Stimulated activated naive CD8-positive, alpha-beta T cell treated with anti-CD3 and anti-CD28 coated beads, Interleukin-15, amount 100 ng/mL, for 72 hours (primary cell): Measurements from ENCODE around the gene PNMA8B.

Experiments used
- ATAC-seq: fragments of 150-1000 bp; cut with Tn5 transposase; 2 replicates; pipeline ENCODE4 v1.10.0; 2021; ENCODE audit warnings: mild to moderate bottlenecking, moderate library complexity
- DNase-seq, 2 donors: peaks; one replicate each; pipeline ENCODE4 v3.0.0; 2021 to 2022
- H3K27ac Mint-ChIP-seq, 2 donors: one replicate each; pipeline ENCODE4 v1.8.0; 2022; ENCODE audit warnings: mild to moderate bottlenecking in 2 of 2, mixed read lengths in 2 of 2, moderate library complexity in 2 of 2
- H3K27me3 Mint-ChIP-seq: one replicate; pipeline ENCODE4 v1.8.0; 2022; ENCODE audit warnings: mixed read lengths
- H3K4me1 Mint-ChIP-seq: one replicate; pipeline ENCODE4 v1.8.0; 2022; ENCODE audit warnings: mild to moderate bottlenecking, mixed read lengths
- H3K4me3 Mint-ChIP-seq, 2 donors: one replicate each; pipeline ENCODE4 v1.8.0; 2022; ENCODE audit warnings: mild to moderate bottlenecking in 2 of 2, mixed read lengths in 2 of 2, moderate library complexity in 1 of 2
- H3K9me3 Mint-ChIP-seq, 2 donors: one replicate each; pipeline ENCODE4 v1.8.0; 2022; ENCODE audit warnings: mixed read lengths in 2 of 2

Gene PNMA8B

GRCh38 chr19:46460055-46460454 is 35.6 kb downstream of the PNMA8B start:
- ATAC-seq (no peak), DNase-seq (no peak)
- H3K27me3 Mint-ChIP-seq, result peaks cover 46% of the 10 kb centered on the region
- no peak overlapping the region for H3K27ac Mint-ChIP-seq
- no peaks in the 10 kb centered on the region for H3K4me1 Mint-ChIP-seq
- H3K9me3 Mint-ChIP-seq, result no peaks in the 10 kb centered on the region
- H3K4me3 Mint-ChIP-seq, result no peak overlapping the region

GRCh38 chr19:46456930-46457329 is 38.7 kb downstream of the PNMA8B start:
- peaks cover 41% of the 10 kb centered on the region for H3K27me3 Mint-ChIP-seq
- no peak for ATAC-seq

DNA sequence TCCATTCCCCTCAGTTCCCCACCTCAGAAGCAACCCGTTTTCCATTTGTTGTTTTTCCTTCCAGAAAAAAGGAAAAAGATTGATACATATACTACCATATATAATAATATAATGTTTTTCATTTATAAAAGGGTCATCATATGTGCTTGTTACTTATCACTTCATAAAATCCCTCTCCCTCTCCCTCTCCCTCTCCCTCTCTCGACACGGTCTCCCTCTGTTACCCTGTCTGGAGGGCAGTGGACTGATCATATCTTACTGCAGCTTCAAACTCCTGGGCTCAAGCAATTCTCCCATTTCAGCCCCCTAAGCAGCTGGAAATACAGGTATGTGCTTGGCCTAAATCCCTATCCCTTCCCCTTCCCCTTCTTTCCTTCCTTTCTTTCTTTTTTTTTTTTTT is 41.4 kb downstream of the PNMA8B start:
- H3K27ac Mint-ChIP-seq, result no peak overlapping the region
- peaks cover 7% of the 10 kb centered on the region in 2 donors for H3K9me3 Mint-ChIP-seq
- no peak for ATAC-seq
- H3K27me3 Mint-ChIP-seq, result peaks cover 51% of the 10 kb centered on the region
- DNase-seq, result no peak
- no peaks in the 10 kb centered on the region for H3K4me1 Mint-ChIP-seq
- no peak overlapping the region for H3K4me3 Mint-ChIP-seq

More at GRCh38 chr19:46456930-46457329, 38.7 kb downstream of the PNMA8B start:
- DNase-seq, result no peak
- Mint-ChIP-seq H3K4me1 (no peaks in the 10 kb centered on the region), H3K4me3 (no peak overlapping the region), H3K9me3 (no peaks in the 10 kb centered on the region), H3K27ac (no peak overlapping the region)

GRCh38 chr19:46453661-46454060 is 42.0 kb downstream of the PNMA8B start:
- Mint-ChIP-seq H3K27me3 (peaks cover 51% of the 10 kb centered on the region), H3K9me3 (peaks cover 7 to 9% of the 10 kb centered on the region in 2 donors), H3K4me3 (no peak overlapping the region), H3K27ac (no peak overlapping the region), H3K4me1 (no peaks in the 10 kb centered on the region)
- no peak for ATAC-seq
- DNase-seq, result no peak

DNA sequence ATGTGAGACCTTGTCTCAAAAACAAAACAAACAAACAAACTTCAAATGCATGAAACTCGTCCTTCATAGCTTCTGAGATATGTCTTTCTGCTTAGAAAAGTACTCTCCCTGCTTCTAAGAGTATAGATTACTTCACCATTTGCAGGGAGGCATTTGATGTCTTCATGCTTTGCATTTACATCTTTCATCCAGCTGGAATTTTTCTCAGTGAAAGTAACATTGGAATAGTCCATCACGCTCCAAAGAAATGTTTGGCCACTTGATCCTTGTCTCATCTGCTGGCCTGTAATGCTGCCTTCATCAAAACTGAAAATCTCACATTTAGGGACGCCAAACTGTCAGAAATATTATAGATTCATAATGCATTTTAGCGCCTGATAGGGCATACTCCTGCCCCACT is 43.5 kb downstream of the PNMA8B start:
- Mint-ChIP-seq H3K9me3 (peaks cover 7 to 9% of the 10 kb centered on the region in 2 donors), H3K27me3 (peaks cover 54% of the 10 kb centered on the region), H3K4me1 (no peaks in the 10 kb centered on the region), H3K27ac (no peak overlapping the region), H3K4me3 (no peak overlapping the region)
- ATAC-seq, result no peak
- DNase-seq, result no peak

- ATAC-seq, result no peak
- no peak overlapping the region for H3K27ac Mint-ChIP-seq
- H3K4me3 Mint-ChIP-seq, result no peak overlapping the region
- peaks cover 47% of the 10 kb centered on the region for H3K27me3 Mint-ChIP-seq
- DNase-seq, result no peak
- no peaks in the 10 kb centered on the region for H3K4me1 Mint-ChIP-seq
- H3K9me3 Mint-ChIP-seq, result peaks cover 7 to 9% of the 10 kb centered on the region in 2 donors
These were observed 44.3 kb downstream of the PNMA8B start for GRCh38 chr19:46451352-46451751.

- no peak for DNase-seq
- H3K4me3 Mint-ChIP-seq, result no peak overlapping the region
- peaks cover 41% of the 10 kb centered on the region for H3K27me3 Mint-ChIP-seq
- peaks cover 7 to 9% of the 10 kb centered on the region in 2 donors for H3K9me3 Mint-ChIP-seq
- no peak for ATAC-seq
- H3K4me1 Mint-ChIP-seq, result no peaks in the 10 kb centered on the region
- H3K27ac Mint-ChIP-seq, result no peak overlapping the region
These were observed 44.9 kb downstream of the PNMA8B start for GRCh38 chr19:46450737-46451136.

DNA sequence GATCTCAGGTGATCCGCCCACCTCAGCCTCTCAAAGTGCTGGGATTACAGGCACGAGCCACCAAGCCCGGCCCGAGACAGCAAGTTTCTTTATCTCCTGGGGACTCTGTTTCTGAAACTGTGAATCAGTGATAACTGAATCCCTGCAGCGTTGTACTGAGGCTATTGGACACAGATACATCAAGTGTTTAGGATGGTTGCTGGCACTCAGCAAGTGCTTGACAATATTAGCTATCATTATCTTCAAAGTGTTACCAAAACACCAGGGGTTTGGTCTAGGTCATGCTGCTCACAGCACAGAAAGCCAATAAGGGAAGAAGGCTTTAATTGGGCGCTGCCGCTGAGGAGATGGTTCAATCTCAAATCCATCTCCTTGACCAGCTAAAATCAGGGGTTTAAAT is 46.4 kb downstream of the PNMA8B start:
- H3K9me3 Mint-ChIP-seq, result peaks cover 7 to 9% of the 10 kb centered on the region in 2 donors
- ATAC-seq (no peak), DNase-seq (no peak)
- no peaks in the 10 kb centered on the region for H3K4me1 Mint-ChIP-seq
- H3K27me3 Mint-ChIP-seq, result peaks cover 26% of the 10 kb centered on the region
- H3K4me3 Mint-ChIP-seq, result no peak overlapping the region
- no peak overlapping the region for H3K27ac Mint-ChIP-seq

- Mint-ChIP-seq H3K4me3 (no peak overlapping the region), H3K27ac (no peak overlapping the region), H3K27me3 (peaks cover 26% of the 10 kb centered on the region)
These were observed 47.1 kb downstream of the PNMA8B start for GRCh38 chr19:46448601-46449000.

DNA sequence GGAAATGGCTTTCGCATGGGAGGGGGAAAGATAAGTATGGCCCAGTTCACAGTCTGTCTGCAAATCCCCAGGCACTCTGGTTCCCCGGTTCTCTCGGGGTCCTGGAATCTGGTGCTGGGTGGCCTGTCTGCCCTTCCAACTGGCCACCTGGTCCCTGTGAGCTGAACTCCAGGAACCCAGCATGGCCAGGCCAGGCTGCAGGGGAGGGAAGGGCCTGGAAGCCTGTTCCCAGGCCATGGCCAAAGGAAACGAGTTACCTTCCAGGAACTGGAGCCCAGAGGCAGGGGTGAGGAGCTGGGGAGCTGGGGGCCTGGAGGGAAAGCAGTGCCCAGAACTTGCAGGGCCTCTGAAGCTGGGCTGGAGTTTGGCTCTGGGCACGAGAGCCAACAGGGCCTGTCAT is 47.8 kb downstream of the PNMA8B start:
- Mint-ChIP-seq H3K27me3 (peaks cover 26% of the 10 kb centered on the region), H3K4me3 (no peak overlapping the region), H3K4me1 (no peaks in the 10 kb centered on the region), H3K9me3 (peaks cover 7 to 9% of the 10 kb centered on the region in 2 donors), H3K27ac (no peak overlapping the region)
- ATAC-seq (no peak), DNase-seq (no peak)

More at GRCh38 chr19:46448601-46449000, 47.1 kb downstream of the PNMA8B start:
- no peak for ATAC-seq
- no peak for DNase-seq
- Mint-ChIP-seq H3K9me3 (peaks cover 7 to 9% of the 10 kb centered on the region in 2 donors), H3K4me1 (no peaks in the 10 kb centered on the region)

DNA sequence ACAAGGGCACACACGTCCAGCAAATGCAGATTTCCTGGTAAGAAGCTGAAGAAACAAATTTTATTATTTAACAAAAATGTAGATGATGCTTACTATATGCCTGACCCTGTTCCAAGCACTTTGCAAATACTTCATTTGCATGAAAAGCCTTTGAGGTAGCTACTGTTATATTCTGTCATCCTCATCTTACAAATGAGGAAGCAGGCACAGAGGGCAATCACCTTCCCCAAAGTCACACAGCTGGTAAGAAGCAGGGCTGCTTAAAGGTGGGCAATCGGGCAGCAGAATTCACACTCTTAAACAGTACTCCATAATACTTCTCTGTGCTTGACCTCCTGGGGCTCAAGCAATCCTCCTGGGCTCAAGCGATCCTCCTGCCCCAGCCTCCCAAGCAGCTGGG is 48.7 kb downstream of the PNMA8B start:
- DNase-seq (no peak), ATAC-seq (no peak)
- Mint-ChIP-seq H3K27ac (no peak overlapping the region), H3K4me1 (no peaks in the 10 kb centered on the region), H3K27me3 (peaks cover 24% of the 10 kb centered on the region), H3K9me3 (peaks cover 7 to 9% of the 10 kb centered on the region in 2 donors), H3K4me3 (no peak overlapping the region)

DNA sequence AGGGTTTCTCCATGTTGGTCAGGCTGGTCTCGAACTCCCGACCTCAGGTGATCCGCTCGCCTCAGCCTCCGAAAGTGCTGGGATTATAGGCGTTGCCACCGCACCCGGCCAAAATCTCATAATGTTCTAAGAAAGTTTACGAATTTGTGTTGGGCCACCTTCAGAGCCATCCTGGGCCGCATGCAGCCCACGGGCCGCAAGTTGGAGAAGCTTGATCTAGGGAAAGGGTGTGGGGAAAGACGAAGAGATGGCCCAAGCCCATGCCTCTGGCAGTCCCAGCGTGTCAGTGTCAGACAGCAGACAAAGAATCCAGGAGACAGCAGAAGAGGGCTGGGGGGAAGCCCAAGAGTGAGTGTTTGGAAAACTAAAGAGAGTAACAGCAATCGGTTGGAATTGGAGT is 49.6 kb downstream of the PNMA8B start:
- H3K4me1 Mint-ChIP-seq, result no peaks in the 10 kb centered on the region
- H3K27me3 Mint-ChIP-seq, result peaks cover 14% of the 10 kb centered on the region
- peaks cover 7 to 9% of the 10 kb centered on the region in 2 donors for H3K9me3 Mint-ChIP-seq
- ATAC-seq (no peak), DNase-seq (no peak)
- H3K27ac Mint-ChIP-seq, result no peak overlapping the region
- H3K4me3 Mint-ChIP-seq, result no peak overlapping the region

GRCh38 chr19:46442808-46443450 is 52.7 kb downstream of the PNMA8B start:
- Mint-ChIP-seq H3K9me3 (no peaks in the 10 kb centered on the region), H3K4me1 (no peaks in the 10 kb centered on the region), H3K27me3 (peaks cover 14% of the 10 kb centered on the region), H3K27ac (no peak overlapping the region), H3K4me3 (no peak overlapping the region)
- no peak for DNase-seq
- no peak for ATAC-seq

- no peak for DNase-seq
- Mint-ChIP-seq H3K4me1 (no peaks in the 10 kb centered on the region), H3K27ac (no peak overlapping the region), H3K9me3 (no peaks in the 10 kb centered on the region), H3K4me3 (no peak overlapping the region), H3K27me3 (peaks cover 13% of the 10 kb centered on the region)
- ATAC-seq, result no peak
These were observed 53.8 kb downstream of the PNMA8B start for GRCh38 chr19:46441866-46442265.
